Natural killer cell (primary cell): ENCODE results near the gene PTGDR2. TPM values are rescaled to one million over a fixed set of nuclear protein-coding genes. Genes with fewer than 3 reads are reported as not detected.
A peak's percentile ranks its signal among the peaks of the same experiment; 100 is the strongest.

Experiments used
- ATAC-seq, 3 donors: fragments of 150-1000 bp in 2 of 3; fragments of 200-7000 bp in 1 of 3; cut with Tn5 transposase; 1 replicate in 1 of 3; 2 replicates in 2 of 3; pipeline ENCODE4 v1.10.0; 2021; ENCODE audit warnings: mild to moderate bottlenecking in 2 of 3, moderate library complexity in 2 of 3
- DNase-seq, 2 donors: peaks; one replicate each; pipeline versions ENCODE4 v3.0.0 to v3.0.0-alpha.2; 2013 to 2021; ENCODE audit warnings: mixed read lengths in 1 of 2
- H3K27ac ChIP-seq: one replicate; pipeline ENCODE4 v1.5.1; 2013; ENCODE audit warnings: mild to moderate bottlenecking, low read length
- H3K27me3 ChIP-seq: one replicate; pipeline ENCODE4 v1.6.1; 2013; ENCODE audit warnings: low read length; ENCODE audit not compliant: control insufficient read depth, insufficient read depth
- H3K36me3 ChIP-seq: one replicate; pipeline ENCODE4 v1.6.1; 2013; ENCODE audit warnings: low read length; ENCODE audit not compliant: control insufficient read depth, insufficient read depth
- H3K4me1 ChIP-seq: one replicate; pipeline ENCODE4 v1.6.1; 2013; ENCODE audit warnings: low read length; ENCODE audit not compliant: control insufficient read depth, insufficient read depth
- H3K4me3 ChIP-seq: one replicate; pipeline ENCODE4 v1.5.1; 2013; ENCODE audit warnings: low read length
- H3K9me3 ChIP-seq: one replicate; pipeline ENCODE4 v1.6.1; 2013; ENCODE audit warnings: low read length; ENCODE audit not compliant: control insufficient read depth, insufficient read depth
- H3K27ac Mint-ChIP-seq, 2 donors: one replicate each; pipeline ENCODE4 v1.8.0; 2022; ENCODE audit warnings: mild to moderate bottlenecking in 2 of 2, mixed read lengths in 2 of 2, moderate library complexity in 1 of 2
- H3K27me3 Mint-ChIP-seq, 2 donors: one replicate each; pipeline ENCODE4 v1.8.0; 2022; ENCODE audit warnings: low read depth in 2 of 2, mixed read lengths in 2 of 2
- H3K36me3 Mint-ChIP-seq: one replicate; pipeline ENCODE4 v1.8.0; 2022; ENCODE audit warnings: mixed read lengths
- H3K4me1 Mint-ChIP-seq, 2 donors: one replicate each; pipeline ENCODE4 v1.8.0; 2022; ENCODE audit warnings: mixed read lengths in 2 of 2
- H3K4me3 Mint-ChIP-seq: one replicate; pipeline ENCODE4 v1.8.0; 2022; ENCODE audit warnings: mild to moderate bottlenecking, moderate library complexity, mixed read lengths
- H3K9me3 Mint-ChIP-seq, 2 donors: one replicate each; pipeline ENCODE4 v1.8.0; 2022; ENCODE audit warnings: mixed read lengths in 2 of 2
- WGBS: methylation state at CpG from one replicate; pipeline ENCODE4 v1.1.7; 2013; ENCODE audit warnings: missing lambda C conversion rate; ENCODE audit not compliant: insufficient coverage; 5-methylcytosine and 5-hydroxymethylcytosine counted together
- intact Hi-C: fragments of 100-400 bp; cut with micrococcal nuclease; formaldehyde crosslinking; loops from one replicate; pipeline ENCODE4 v1.14.2; 2022
- total RNA-seq, 4 donors: library from RNA; stranded (reverse); fragments of 120-200 nt in 1 of 4; gene quantifications; one replicate each; pipeline versions ENCODE4 v1.2.3 to v1.2.4, GENCODE V29; 2013 to 2022
- TF ChIP-seq, protein P1 (sequence below): fragments of 200-600 bp; IDR thresholded peaks from one replicate; pipeline ENCODE4 v1.8.0; 2022; ENCODE audit warnings: antibody characterized with exemption

The PTGDR2 gene
- total RNA-seq, 3 donors from 2014 or later (not counting 1 experiment from before 2014, with no cell fraction given), result 0.66 to 12.4 (median 1.7) TPM

DNA sequence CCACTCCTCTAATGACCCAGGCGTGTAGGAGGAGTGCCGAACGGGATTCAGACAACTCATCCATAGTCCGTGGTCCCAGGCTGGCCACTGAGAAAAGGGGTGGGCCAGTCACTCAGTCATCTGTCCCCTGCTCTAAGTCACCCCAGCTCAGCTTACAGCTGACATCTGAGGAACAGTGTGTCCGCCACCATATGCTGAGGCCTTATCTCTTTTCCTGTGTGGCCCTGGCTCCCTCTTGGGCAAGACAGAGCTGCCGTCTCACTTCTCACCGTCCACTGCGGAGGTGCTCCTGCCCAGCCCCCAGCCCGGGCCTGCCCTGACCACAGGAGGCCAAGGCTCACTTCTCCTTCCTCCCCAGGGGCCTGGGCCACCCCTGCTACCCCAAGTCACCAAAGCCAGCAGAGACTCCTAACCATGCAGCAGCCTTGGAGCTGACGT lies 7.0 kb downstream of the PTGDR2 start:
- intact Hi-C loops, result no loop called here
- Mint-ChIP-seq H3K4me1 (peaks cover 13 to 23% of the 10 kb centered on the region in 2 donors), H3K27ac (no peak overlapping the region), H3K4me3 (no peak overlapping the region), H3K27me3 (no peaks in the 10 kb centered on the region), H3K36me3 (no peaks in the 10 kb centered on the region), H3K9me3 (no peaks in the 10 kb centered on the region)
- Histone ChIP-seq H3K9me3 (no peaks in the 10 kb centered on the region), H3K4me3 (no peak overlapping the region), H3K27me3 (no peaks in the 10 kb centered on the region), H3K27ac (no peak overlapping the region), H3K4me1 (peaks cover 7% of the 10 kb centered on the region), H3K36me3 (peaks cover 34% of the 10 kb centered on the region)
- 75% methylated on average over 10 of the region's 10 CpGs for WGBS
- TF ChIP-seq, protein P1, sequence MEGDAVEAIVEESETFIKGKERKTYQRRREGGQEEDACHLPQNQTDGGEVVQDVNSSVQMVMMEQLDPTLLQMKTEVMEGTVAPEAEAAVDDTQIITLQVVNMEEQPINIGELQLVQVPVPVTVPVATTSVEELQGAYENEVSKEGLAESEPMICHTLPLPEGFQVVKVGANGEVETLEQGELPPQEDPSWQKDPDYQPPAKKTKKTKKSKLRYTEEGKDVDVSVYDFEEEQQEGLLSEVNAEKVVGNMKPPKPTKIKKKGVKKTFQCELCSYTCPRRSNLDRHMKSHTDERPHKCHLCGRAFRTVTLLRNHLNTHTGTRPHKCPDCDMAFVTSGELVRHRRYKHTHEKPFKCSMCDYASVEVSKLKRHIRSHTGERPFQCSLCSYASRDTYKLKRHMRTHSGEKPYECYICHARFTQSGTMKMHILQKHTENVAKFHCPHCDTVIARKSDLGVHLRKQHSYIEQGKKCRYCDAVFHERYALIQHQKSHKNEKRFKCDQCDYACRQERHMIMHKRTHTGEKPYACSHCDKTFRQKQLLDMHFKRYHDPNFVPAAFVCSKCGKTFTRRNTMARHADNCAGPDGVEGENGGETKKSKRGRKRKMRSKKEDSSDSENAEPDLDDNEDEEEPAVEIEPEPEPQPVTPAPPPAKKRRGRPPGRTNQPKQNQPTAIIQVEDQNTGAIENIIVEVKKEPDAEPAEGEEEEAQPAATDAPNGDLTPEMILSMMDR, result no peak
- ATAC-seq (peak in 2 of 3 donors; percentile 35 to 86), DNase-seq (no peak)

DNA sequence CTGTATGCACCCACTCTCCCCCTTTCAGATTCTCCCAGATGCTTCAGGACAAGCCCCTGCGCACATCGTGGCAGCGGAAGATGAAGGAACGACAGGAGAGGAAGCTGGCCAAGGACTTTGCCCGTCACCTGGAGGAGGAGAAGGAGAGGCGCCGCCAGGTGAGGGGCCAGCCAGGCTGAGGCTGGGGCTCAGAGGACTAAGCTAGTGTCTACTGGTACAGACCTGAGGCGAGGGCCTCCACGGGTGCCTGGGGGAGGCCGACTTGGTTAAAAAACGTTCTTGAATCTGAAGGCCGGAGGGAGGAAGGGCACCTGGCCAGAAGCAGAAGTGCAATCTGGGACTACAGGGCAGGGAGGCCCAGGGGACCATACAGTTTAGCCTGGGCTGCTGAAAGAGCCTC lies 7.9 kb downstream of the PTGDR2 start:
- H3K4me1 Mint-ChIP-seq, result peaks cover 21 to 32% of the 10 kb centered on the region in 2 donors
- peaks cover 34% of the 10 kb centered on the region for H3K36me3 ChIP-seq
- H3K27ac Mint-ChIP-seq, result no peak overlapping the region
- H3K27me3 Mint-ChIP-seq, result no peaks in the 10 kb centered on the region
- H3K27me3 ChIP-seq, result no peaks in the 10 kb centered on the region
- no peak overlapping the region for H3K27ac ChIP-seq
- TF ChIP-seq, protein P1, result no peak
- H3K4me3 Mint-ChIP-seq, result no peak overlapping the region
- H3K9me3 Mint-ChIP-seq, result no peaks in the 10 kb centered on the region
- H3K4me3 ChIP-seq, result no peak overlapping the region
- ATAC-seq (no peak), DNase-seq (no peak)
- intact Hi-C loops, result no loop called here
- H3K9me3 ChIP-seq, result no peaks in the 10 kb centered on the region
- WGBS, result 90% methylated on average over 12 of the region's 12 CpGs
- H3K36me3 Mint-ChIP-seq, result no peaks in the 10 kb centered on the region
- peaks cover 15% of the 10 kb centered on the region for H3K4me1 ChIP-seq

DNA sequence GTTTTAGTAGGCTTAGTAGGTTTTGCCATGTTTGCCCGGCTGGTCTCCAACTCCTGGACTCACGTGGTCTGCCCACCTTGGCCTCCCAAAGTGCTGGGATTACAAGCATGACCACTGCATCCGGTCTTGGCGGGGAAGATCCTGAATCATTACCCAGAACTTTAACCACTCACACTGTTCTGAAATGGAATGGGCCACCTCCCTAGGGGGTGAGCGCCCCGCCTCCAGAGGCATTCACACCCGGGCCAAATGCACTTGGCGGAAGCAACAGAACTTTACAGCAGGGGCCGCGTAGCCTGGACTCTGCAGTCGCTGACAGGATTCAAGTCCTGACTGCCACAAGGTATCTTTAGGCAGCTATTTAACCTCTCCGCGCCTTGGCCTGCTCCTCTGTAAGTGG lies 8.5 kb downstream of the PTGDR2 start:
- Mint-ChIP-seq H3K4me1 (peaks cover 28 to 38% of the 10 kb centered on the region in 2 donors), H3K27ac (no peak overlapping the region), H3K27me3 (no peaks in the 10 kb centered on the region), H3K9me3 (no peaks in the 10 kb centered on the region), H3K4me3 (no peak overlapping the region), H3K36me3 (no peaks in the 10 kb centered on the region)
- ATAC-seq (no peak), DNase-seq (no peak)
- no peaks in the 10 kb centered on the region for H3K9me3 ChIP-seq
- H3K36me3 ChIP-seq, result peaks cover 34% of the 10 kb centered on the region
- H3K4me1 ChIP-seq, result peaks cover 21% of the 10 kb centered on the region
- H3K4me3 ChIP-seq, result no peak overlapping the region
- no peaks in the 10 kb centered on the region for H3K27me3 ChIP-seq
- intact Hi-C loops, result no loop called here
- TF ChIP-seq, protein P1, result no peak
- WGBS, result 82% methylated on average over 13 of the region's 13 CpGs
- H3K27ac ChIP-seq, result no peak overlapping the region

DNA sequence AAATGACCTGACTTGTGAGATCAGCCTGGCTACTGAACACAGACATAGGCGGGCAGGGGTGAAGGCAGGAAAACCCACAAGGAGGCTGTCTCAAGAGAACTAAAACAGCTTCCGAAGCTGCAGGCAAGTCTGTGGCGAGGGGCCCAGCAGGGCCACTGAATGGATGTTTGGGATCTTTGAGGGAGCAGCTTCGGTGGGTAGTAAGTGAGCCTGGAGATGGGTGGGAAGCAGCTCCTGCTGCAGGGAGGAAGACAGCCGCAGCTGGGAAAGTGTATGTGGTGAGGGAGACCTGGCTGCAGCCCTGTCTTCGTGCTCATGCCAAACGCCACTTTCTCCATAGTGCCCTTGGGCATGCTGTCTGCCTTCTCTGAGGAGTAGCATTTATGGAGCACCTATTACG lies 10.4 kb downstream of the PTGDR2 start:
- Histone ChIP-seq H3K4me1 (peaks cover 33% of the 10 kb centered on the region), H3K9me3 (no peaks in the 10 kb centered on the region), H3K36me3 (peaks cover 26% of the 10 kb centered on the region), H3K27ac (no peak overlapping the region), H3K4me3 (no peak overlapping the region), H3K27me3 (no peaks in the 10 kb centered on the region)
- 90% methylated on average over 8 of the region's 8 CpGs for WGBS
- H3K4me1 Mint-ChIP-seq, result peaks cover 39 to 52% of the 10 kb centered on the region in 2 donors
- intact Hi-C loops, result no loop called here
- TF ChIP-seq, protein P1, result no peak
- peak overlapping the region; percentile 28 for H3K4me3 Mint-ChIP-seq
- DNase-seq (no peak), ATAC-seq (no peak)
- H3K9me3 Mint-ChIP-seq, result no peaks in the 10 kb centered on the region
- no peaks in the 10 kb centered on the region for H3K36me3 Mint-ChIP-seq
- peak overlapping the region in 1 of 2 donors; percentile 91 for H3K27ac Mint-ChIP-seq
- H3K27me3 Mint-ChIP-seq, result no peaks in the 10 kb centered on the region
